Brain microvascular endothelial cell (primary cell): ENCODE measurements around the gene DDX10.
"Not testable (repeated sequence)": the region's sequence is repeated elsewhere in the genome, so short reads cannot be mapped to it uniquely, and the experiment has no call there.

Source experiments
- DNase-seq: peaks from one replicate; pipeline ENCODE4 v3.0.0-alpha.2; 2020
- H3K27ac ChIP-seq: fragments of 250-450 bp; sonication (Bioruptor Pico); 2 replicates; pipeline ENCODE4 v1.5.1; 2020; ENCODE audit warnings: mild to moderate bottlenecking, moderate library complexity
- H3K27me3 ChIP-seq: fragments of 250-450 bp; sonication (Bioruptor Pico); replicated peaks from 2 replicates; pipeline ENCODE4 v1.5.1; 2020; ENCODE audit warnings: mild to moderate bottlenecking
- H3K36me3 ChIP-seq: fragments of 250-450 bp; sonication (Bioruptor Pico); replicated peaks from 2 replicates; pipeline ENCODE4 v1.5.1; 2020; ENCODE audit warnings: mild to moderate bottlenecking
- H3K4me3 ChIP-seq: 2 replicates; pipeline ENCODE4 v1.5.1; 2011; ENCODE audit warnings: low read depth, mild to moderate bottlenecking, control low read depth, low read length, moderate library complexity
- CTCF ChIP-seq: IDR thresholded peaks from 2 replicates; pipeline ENCODE4 v1.5.1; 2011; ENCODE audit warnings: low read depth, mild to moderate bottlenecking, moderate library complexity, low read length, control low read depth, inconsistent platforms; ENCODE audit errors: missing control alignments
- in situ Hi-C: cut with HindIII; loops from 2 replicates; pipeline ENCODE4 v1.10.0; 2017; ENCODE audit warnings: low sequenced_read_pairs, low pct_ligation_motif_present

DDX10 gene

GRCh38 chr11:108635106-108635505 is 29.8 kb upstream of the DDX10 start:
- in situ Hi-C loops = no loop called here
- no peak for DNase-seq
- TF ChIP-seq CTCF = no peak

GRCh38 chr11:108636222-108636621 is 28.6 kb upstream of the DDX10 start:
- no peak overlapping the region for H3K27ac ChIP-seq
- in situ Hi-C loops = no loop called here
- H3K36me3 ChIP-seq = no peaks in the 10 kb centered on the region
- no peak for TF ChIP-seq CTCF
- DNase-seq = no peak
- no peaks in the 10 kb centered on the region for H3K27me3 ChIP-seq
- no peak overlapping the region for H3K4me3 ChIP-seq

More at GRCh38 chr11:108635106-108635505, 29.8 kb upstream of the DDX10 start:
- Histone ChIP-seq H3K27me3 (no peaks in the 10 kb centered on the region), H3K27ac (no peak overlapping the region), H3K4me3 (no peak overlapping the region), H3K36me3 (no peaks in the 10 kb centered on the region)

GRCh38 chr11:108639146-108639545 is 25.7 kb upstream of the DDX10 start:
- DNase-seq = no peak
- no peak overlapping the region for H3K4me3 ChIP-seq
- no peaks in the 10 kb centered on the region for H3K36me3 ChIP-seq
- TF ChIP-seq CTCF = no peak
- in situ Hi-C loops = no loop called here
- no peak overlapping the region for H3K27ac ChIP-seq
- no peaks in the 10 kb centered on the region for H3K27me3 ChIP-seq

GRCh38 chr11:108641752-108642151 is 23.1 kb upstream of the DDX10 start:
- DNase-seq, H3K27me3 ChIP-seq, H3K36me3 ChIP-seq, H3K4me3 ChIP-seq, in situ Hi-C loops, H3K27ac ChIP-seq: not testable (repeated sequence)

- in situ Hi-C loops = no loop called here
- H3K4me3 ChIP-seq = no peak overlapping the region
- H3K27me3 ChIP-seq = no peaks in the 10 kb centered on the region
- no peaks in the 10 kb centered on the region for H3K36me3 ChIP-seq
- no peak overlapping the region for H3K27ac ChIP-seq
- no peak for DNase-seq
- TF ChIP-seq CTCF = no peak
Observed at GRCh38 chr11:108643974-108644373, 20.9 kb upstream of the DDX10 start.

GRCh38 chr11:108645970-108646369 is 18.9 kb upstream of the DDX10 start:
- no peak for DNase-seq
- H3K27me3 ChIP-seq = no peaks in the 10 kb centered on the region
- no peak for TF ChIP-seq CTCF
- in situ Hi-C loops = no loop called here
- H3K4me3 ChIP-seq = no peak overlapping the region
- H3K27ac ChIP-seq = no peak overlapping the region
- H3K36me3 ChIP-seq = no peaks in the 10 kb centered on the region
